Mucosa of descending colon (tissue), 3 donors: Measurements from ENCODE around the gene LRRFIP1. TPM values are rescaled to one million over a fixed set of nuclear protein-coding genes. Genes with fewer than 3 reads are reported as not detected.

ENCODE experiments used
- ATAC-seq: fragments of 200-7000 bp; cut with Tn5 transposase; one replicate; pipeline ENCODE4 v1.9.1; 2020; ENCODE audit warnings: mild to moderate bottlenecking, moderate library complexity
- DNase-seq, 3 donors: peaks; one replicate each; pipeline ENCODE4 v3.0.0-alpha.2; 2020
- H3K36me3 ChIP-seq: fragments of 200-600 bp; one replicate; pipeline ENCODE4 v1.8.0; 2021; ENCODE audit warnings: low read depth, mild to moderate bottlenecking
- H3K4me1 ChIP-seq: fragments of 200-600 bp; one replicate; pipeline ENCODE4 v1.8.0; 2021; ENCODE audit warnings: low read depth, mild to moderate bottlenecking
- H3K4me3 ChIP-seq: fragments of 200-600 bp; one replicate; pipeline ENCODE4 v1.8.0; 2021; ENCODE audit warnings: mild to moderate bottlenecking
- H3K9me3 ChIP-seq: fragments of 200-600 bp; one replicate; pipeline ENCODE4 v1.8.0; 2021; ENCODE audit warnings: mild to moderate bottlenecking
- CTCF ChIP-seq: fragments of 200-600 bp; IDR thresholded peaks from one replicate; pipeline ENCODE4 v1.8.0; 2022; ENCODE audit warnings: antibody characterized with exemption, mild to moderate bottlenecking
- intact Hi-C, 2 donors: fragments of 100-400 bp; cut with DNase I in 1 of 2; cut with micrococcal nuclease in 1 of 2; formaldehyde crosslinking; loops; one replicate each; pipeline versions ENCODE4 v1.11.0 to v1.11.1; 2022; cut with DNase I, micrococcal nuclease
- total RNA-seq, 3 donors: library from RNA; stranded (reverse); fragmentation: NEBNext Ultra II Directional in 2 of 3; extraction: Animal tissue kit (Norgen Biotek cat#: 25700) in 2 of 3; gene quantifications; one replicate each; pipeline versions ENCODE4 v1.2.1 to v1.2.4, GENCODE V29; 2021 to 2023
- donor health status: DM: no; HTN: no; CAD: no; lungs with moderate emphysema.
- donor health status: DM: no; HTN: no; CAD: no.
- donor health status: DM: no; HTN: yes; CAD: no.

The LRRFIP1 gene
- total RNA-seq, 3 donors from 2014 or later: 114 to 157 (median 120) TPM

- intact Hi-C loops: no loop called here
- TF ChIP-seq CTCF: no peak
Observed at GRCh38 chr2:237629188-237629534, 1.8 kb downstream of the LRRFIP1 start.

DNA sequence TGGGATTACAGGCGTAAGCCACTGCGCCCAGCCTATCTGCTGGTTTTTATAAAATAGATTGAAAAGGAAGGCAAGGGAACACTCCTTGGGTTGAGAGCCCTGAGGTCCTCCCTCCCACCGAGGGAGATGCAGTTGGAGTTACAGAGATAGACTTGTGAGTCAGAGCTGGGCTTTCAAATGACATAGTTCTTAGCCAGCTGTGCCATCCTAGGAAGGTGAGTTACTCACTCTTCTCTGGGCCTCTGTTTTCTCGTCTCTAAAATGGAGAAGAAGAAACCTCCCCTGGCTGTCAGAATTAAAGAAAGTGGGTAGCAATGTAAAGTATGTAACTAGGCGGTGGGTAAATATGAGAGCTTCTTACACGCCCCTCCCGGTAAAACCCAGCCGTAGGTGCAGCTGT, 2.4 kb downstream of the LRRFIP1 start:
- DNase-seq (no peak), ATAC-seq (no peak)
- Histone ChIP-seq H3K9me3 (peaks cover 5% of the 10 kb centered on the region), H3K4me1 (peaks cover 4% of the 10 kb centered on the region), H3K36me3 (no peaks in the 10 kb centered on the region), H3K4me3 (no peak overlapping the region)
- TF ChIP-seq CTCF: no peak
- intact Hi-C loops: no loop called here

More at GRCh38 chr2:237629188-237629534, 1.8 kb downstream of the LRRFIP1 start:
- DNase-seq (no peak), ATAC-seq (no peak)
- peaks cover 4% of the 10 kb centered on the region for H3K4me1 ChIP-seq
- H3K4me3 ChIP-seq: no peak overlapping the region
- no peaks in the 10 kb centered on the region for H3K36me3 ChIP-seq
- H3K9me3 ChIP-seq: no peaks in the 10 kb centered on the region

GRCh38 chr2:237630216-237631000, 3.0 kb downstream of the LRRFIP1 start:
- H3K4me1 ChIP-seq: peaks cover 4% of the 10 kb centered on the region
- H3K4me3 ChIP-seq: no peak overlapping the region
- ATAC-seq (no peak), DNase-seq (no peak)
- no peaks in the 10 kb centered on the region for H3K36me3 ChIP-seq
- H3K9me3 ChIP-seq: peaks cover 7% of the 10 kb centered on the region
- no peak for TF ChIP-seq CTCF
- intact Hi-C loops: no loop called here

- TF ChIP-seq CTCF: no peak
- H3K4me1 ChIP-seq: peaks cover 4% of the 10 kb centered on the region
- DNase-seq: no peak
- no peaks in the 10 kb centered on the region for H3K36me3 ChIP-seq
- no peak for ATAC-seq
- intact Hi-C loops: no loop called here
- peaks cover 7% of the 10 kb centered on the region for H3K9me3 ChIP-seq
- no peak overlapping the region for H3K4me3 ChIP-seq
Observed at GRCh38 chr2:237631007-237631785, 3.8 kb downstream of the LRRFIP1 start.

GRCh38 chr2:237631801-237632585, 4.6 kb downstream of the LRRFIP1 start:
- Histone ChIP-seq H3K36me3 (no peaks in the 10 kb centered on the region), H3K9me3 (peaks cover 7% of the 10 kb centered on the region), H3K4me3 (no peak overlapping the region), H3K4me1 (peaks cover 4% of the 10 kb centered on the region)
- TF ChIP-seq CTCF: no peak
- intact Hi-C loops: no loop called here
- no peak for ATAC-seq
- no peak for DNase-seq
